Endodermal cell (in vitro differentiated cells): ENCODE measurements around the gene VSIG10L. TPM values are rescaled to one million over a fixed set of nuclear protein-coding genes. Genes with fewer than 3 reads are reported as not detected.

Source experiments
- DNase-seq: peaks from one replicate; pipeline ENCODE4 v3.0.0-alpha.2; 2017
- H3K27ac ChIP-seq: 2 replicates; pipeline ENCODE4 v1.5.1; 2013; ENCODE audit warnings: mild to moderate bottlenecking, low read depth, low read length, moderate library complexity
- H3K27me3 ChIP-seq: 2 replicates; pipeline ENCODE4 v1.6.1; 2013; ENCODE audit warnings: mild to moderate bottlenecking, low read length, moderate library complexity; ENCODE audit not compliant: insufficient read depth, control insufficient read depth, poor library complexity, severe bottlenecking
- H3K36me3 ChIP-seq: 2 replicates; pipeline ENCODE4 v1.7.0; 2013; ENCODE audit warnings: mild to moderate bottlenecking, low read length, moderate library complexity; ENCODE audit not compliant: control insufficient read depth, insufficient read depth
- H3K4me1 ChIP-seq: one replicate; pipeline ENCODE4 v1.7.0; 2013; ENCODE audit warnings: low read length; ENCODE audit not compliant: control insufficient read depth, insufficient read depth
- H3K4me3 ChIP-seq: 2 replicates; pipeline ENCODE4 v1.5.1; 2013; ENCODE audit warnings: mild to moderate bottlenecking, low read length, moderate library complexity
- H3K9ac ChIP-seq: 2 replicates; pipeline ENCODE4 v1.6.1; 2013; ENCODE audit warnings: mild to moderate bottlenecking, low read length, moderate library complexity; ENCODE audit not compliant: poor library complexity, severe bottlenecking; ENCODE audit errors: extremely low read depth
- H3K9me3 ChIP-seq: 2 replicates; pipeline ENCODE4 v1.6.1; 2013; ENCODE audit warnings: mild to moderate bottlenecking, low read length, moderate library complexity; ENCODE audit not compliant: control insufficient read depth
- H3K27ac Mint-ChIP-seq: 2 replicates; pipeline ENCODE4 v1.8.0; 2020; ENCODE audit warnings: mixed read lengths
- H3K27me3 Mint-ChIP-seq: 2 replicates; pipeline ENCODE4 v1.8.0; 2021; ENCODE audit warnings: mild to moderate bottlenecking, mixed read lengths; ENCODE audit not compliant: insufficient read depth
- H3K36me3 Mint-ChIP-seq: 2 replicates; pipeline ENCODE4 v1.8.0; 2020; ENCODE audit warnings: low read depth, mixed read lengths
- H3K4me1 Mint-ChIP-seq: 2 replicates; pipeline ENCODE4 v1.8.0; 2020; ENCODE audit warnings: mixed read lengths
- H3K4me3 Mint-ChIP-seq: 2 replicates; pipeline ENCODE4 v1.8.0; 2020; ENCODE audit warnings: mild to moderate bottlenecking, moderate library complexity, mixed read lengths
- H3K9me3 Mint-ChIP-seq: 2 replicates; pipeline ENCODE4 v1.8.0; 2020; ENCODE audit warnings: mild to moderate bottlenecking, mixed read lengths
- WGBS, 2 experiments: methylation state at CpG; one replicate each; pipeline versions ENCODE4 v1.1.5 to v1.1.7; 2013; ENCODE audit warnings: missing lambda C conversion rate in 2 of 2, mixed read lengths in 1 of 2; ENCODE audit not compliant: insufficient coverage in 1 of 2, insufficient read length in 1 of 2; 5-methylcytosine and 5-hydroxymethylcytosine counted together
- total RNA-seq, 2 donors: library from RNA; stranded (reverse); fragmentation: NEBNext Ultra II Directional in 1 of 2; extraction: Animal tissue kit (Norgen Biotek cat#: 25700) in 1 of 2; gene quantifications; 2 replicates in 1 of 2; 3 replicates in 1 of 2; pipeline ENCODE4 v1.2.1, GENCODE V29; 2021
- TF ChIP-seq, protein P1 (sequence below): fragments of 200-600 bp; sonication (generic); conservative IDR thresholded peaks from 2 replicates; pipeline ENCODE4 v1.5.0; 2021; ENCODE audit warnings: antibody characterized with exemption, mild to moderate bottlenecking

The VSIG10L gene
- total RNA-seq, 2 donors from 2014 or later = 6.4 to 11.5 TPM

DNA sequence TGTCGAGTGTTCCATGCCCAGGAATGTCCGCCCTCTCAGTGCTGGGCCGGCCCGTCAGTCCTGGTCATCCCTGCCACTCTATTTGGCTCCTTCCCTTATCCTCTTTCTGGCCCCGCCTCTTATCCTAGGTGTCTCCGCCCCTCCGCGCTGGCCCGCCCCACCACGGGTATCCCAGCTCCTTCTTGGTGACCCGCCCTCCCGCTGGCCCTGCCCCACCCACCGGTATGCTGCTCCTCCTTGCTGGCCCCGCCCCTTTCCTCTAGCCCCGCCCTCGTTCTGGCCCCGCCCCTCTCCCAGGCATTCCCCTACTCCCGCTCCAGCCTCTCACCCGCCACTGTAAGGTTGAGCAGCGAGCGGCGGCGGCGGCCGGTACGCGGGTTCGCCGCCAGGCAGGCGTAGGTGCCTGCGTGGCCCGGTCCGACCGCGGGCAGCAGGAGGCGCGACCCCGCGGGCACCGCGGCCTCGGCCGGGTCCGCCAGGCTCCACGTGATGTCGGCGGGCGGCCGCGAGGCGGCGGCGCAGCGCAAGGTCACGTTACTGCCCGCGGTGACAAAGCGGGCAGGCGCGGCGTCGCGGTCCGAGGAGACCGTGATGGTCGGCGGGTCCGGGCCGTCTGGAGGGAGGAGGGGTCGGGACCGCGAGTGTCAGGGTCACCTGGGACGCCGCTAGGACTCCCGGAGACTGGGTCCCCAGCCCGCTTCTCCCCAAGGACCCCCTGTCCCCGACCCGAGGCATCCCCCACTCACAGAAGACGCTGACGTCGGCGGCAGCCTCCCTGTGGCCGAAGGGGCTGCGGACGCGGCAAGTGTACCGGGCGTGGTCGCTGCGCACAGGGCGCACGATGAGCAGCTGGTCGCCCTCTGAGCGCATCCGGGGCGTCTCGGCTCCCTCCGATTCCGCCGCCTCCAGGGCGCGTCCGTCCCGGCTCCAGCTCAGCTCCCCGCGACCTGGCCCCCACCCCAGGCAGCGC lies 2.0 kb downstream of the VSIG10L start:
- peak overlapping the region; percentile 98 for H3K27ac Mint-ChIP-seq
- Histone ChIP-seq H3K9me3 (no peaks in the 10 kb centered on the region), H3K27ac (peak overlapping the region; percentile 73), H3K4me1 (peaks cover 9% of the 10 kb centered on the region), H3K36me3 (no peaks in the 10 kb centered on the region), H3K27me3 (no peaks in the 10 kb centered on the region), H3K9ac (peak overlapping the region; percentile 66), H3K4me3 (peak overlapping the region; percentile 84)
- TF ChIP-seq, protein P1, sequence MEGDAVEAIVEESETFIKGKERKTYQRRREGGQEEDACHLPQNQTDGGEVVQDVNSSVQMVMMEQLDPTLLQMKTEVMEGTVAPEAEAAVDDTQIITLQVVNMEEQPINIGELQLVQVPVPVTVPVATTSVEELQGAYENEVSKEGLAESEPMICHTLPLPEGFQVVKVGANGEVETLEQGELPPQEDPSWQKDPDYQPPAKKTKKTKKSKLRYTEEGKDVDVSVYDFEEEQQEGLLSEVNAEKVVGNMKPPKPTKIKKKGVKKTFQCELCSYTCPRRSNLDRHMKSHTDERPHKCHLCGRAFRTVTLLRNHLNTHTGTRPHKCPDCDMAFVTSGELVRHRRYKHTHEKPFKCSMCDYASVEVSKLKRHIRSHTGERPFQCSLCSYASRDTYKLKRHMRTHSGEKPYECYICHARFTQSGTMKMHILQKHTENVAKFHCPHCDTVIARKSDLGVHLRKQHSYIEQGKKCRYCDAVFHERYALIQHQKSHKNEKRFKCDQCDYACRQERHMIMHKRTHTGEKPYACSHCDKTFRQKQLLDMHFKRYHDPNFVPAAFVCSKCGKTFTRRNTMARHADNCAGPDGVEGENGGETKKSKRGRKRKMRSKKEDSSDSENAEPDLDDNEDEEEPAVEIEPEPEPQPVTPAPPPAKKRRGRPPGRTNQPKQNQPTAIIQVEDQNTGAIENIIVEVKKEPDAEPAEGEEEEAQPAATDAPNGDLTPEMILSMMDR = peak; percentile 54
- H3K36me3 Mint-ChIP-seq = peaks cover 10% of the 10 kb centered on the region
- H3K4me1 Mint-ChIP-seq = peaks cover 25% of the 10 kb centered on the region
- peak overlapping the region; percentile 79 for H3K4me3 Mint-ChIP-seq
- WGBS, 2 experiments = 1% methylated on average over 33 to 107 of the region's 107 CpGs
- peaks cover 7% of the 10 kb centered on the region for H3K27me3 Mint-ChIP-seq
- peak; percentile 100 for DNase-seq
- no peaks in the 10 kb centered on the region for H3K9me3 Mint-ChIP-seq

- H3K9ac ChIP-seq = peak overlapping the region; percentile 33
Measured at GRCh38 chr19:51339313-51339686, 2.6 kb downstream of the VSIG10L start.

DNA sequence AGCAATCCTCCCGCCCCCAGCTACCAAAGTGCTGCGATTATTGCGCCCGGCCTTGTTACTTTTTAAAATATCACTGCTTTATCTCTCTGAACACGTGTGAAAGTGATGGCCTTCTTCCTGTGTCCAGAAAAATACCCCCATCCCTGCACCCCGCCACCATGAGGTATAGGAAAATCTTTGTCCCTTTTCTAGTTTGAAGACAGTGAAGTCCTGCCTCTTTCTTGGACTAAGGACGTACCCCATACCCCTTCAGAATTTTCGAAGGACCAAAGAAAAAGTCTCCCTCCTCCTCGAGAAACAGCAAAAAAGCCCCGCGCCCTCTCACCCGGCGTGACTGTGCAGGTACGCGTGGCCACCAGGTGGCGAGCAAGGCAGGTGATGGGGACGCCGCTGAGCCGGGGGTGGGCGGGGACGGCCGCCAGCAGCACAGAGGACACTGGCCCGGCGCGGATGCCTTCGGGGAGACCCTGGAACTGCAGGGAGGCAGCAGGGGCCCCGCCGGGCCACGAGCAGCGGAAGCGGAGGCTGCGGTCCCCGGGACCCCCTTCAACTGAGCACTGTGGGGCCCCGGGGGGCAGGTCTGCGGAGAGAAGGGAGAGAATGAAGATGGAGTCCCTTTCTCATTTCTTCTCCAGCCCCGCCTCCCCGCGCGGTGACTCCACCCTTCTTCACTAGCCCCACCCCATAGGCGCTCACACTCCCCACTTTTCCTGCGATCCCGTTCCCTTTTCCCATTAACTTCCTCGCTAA lies 3.2 kb downstream of the VSIG10L start:
- peak overlapping the region; percentile 98 for H3K27ac Mint-ChIP-seq
- TF ChIP-seq, protein P1 = peak; percentile 94
- peak overlapping the region; percentile 79 for H3K4me3 Mint-ChIP-seq
- Histone ChIP-seq H3K27me3 (no peaks in the 10 kb centered on the region), H3K4me1 (peaks cover 9% of the 10 kb centered on the region), H3K36me3 (no peaks in the 10 kb centered on the region), H3K9me3 (no peaks in the 10 kb centered on the region), H3K4me3 (peak overlapping the region; percentile 84), H3K27ac (peak overlapping the region; percentile 44), H3K9ac (peak overlapping the region; percentile 33)
- peaks cover 19% of the 10 kb centered on the region for H3K36me3 Mint-ChIP-seq
- H3K4me1 Mint-ChIP-seq = peaks cover 25% of the 10 kb centered on the region
- DNase-seq = peak; percentile 97
- H3K9me3 Mint-ChIP-seq = no peaks in the 10 kb centered on the region
- 4 to 12% methylated on average over 19 to 42 of the region's 43 CpGs for WGBS, 2 experiments
- H3K27me3 Mint-ChIP-seq = peaks cover 7% of the 10 kb centered on the region

More at GRCh38 chr19:51339313-51339686, 2.6 kb downstream of the VSIG10L start:
- peak overlapping the region; percentile 44 for H3K27ac ChIP-seq
- H3K27me3 Mint-ChIP-seq = peaks cover 7% of the 10 kb centered on the region
- H3K4me1 ChIP-seq = peaks cover 9% of the 10 kb centered on the region
- 0% methylated on average over 9 to 10 of the region's 10 CpGs for WGBS, 2 experiments
- no peaks in the 10 kb centered on the region for H3K36me3 ChIP-seq
- H3K4me3 Mint-ChIP-seq = peak overlapping the region; percentile 79
- peaks cover 25% of the 10 kb centered on the region for H3K4me1 Mint-ChIP-seq
- TF ChIP-seq, protein P1 = no peak
- no peaks in the 10 kb centered on the region for H3K27me3 ChIP-seq
- peak overlapping the region; percentile 84 for H3K4me3 ChIP-seq
- H3K9me3 Mint-ChIP-seq = no peaks in the 10 kb centered on the region
- DNase-seq = no peak
- H3K9me3 ChIP-seq = no peaks in the 10 kb centered on the region
- H3K36me3 Mint-ChIP-seq = peaks cover 14% of the 10 kb centered on the region
- peak overlapping the region; percentile 98 for H3K27ac Mint-ChIP-seq
